ENCODE measurements around the gene DDX23.
A peak's percentile ranks its signal among the peaks of the same experiment; 100 is the strongest.

DDX23 gene

DNA sequence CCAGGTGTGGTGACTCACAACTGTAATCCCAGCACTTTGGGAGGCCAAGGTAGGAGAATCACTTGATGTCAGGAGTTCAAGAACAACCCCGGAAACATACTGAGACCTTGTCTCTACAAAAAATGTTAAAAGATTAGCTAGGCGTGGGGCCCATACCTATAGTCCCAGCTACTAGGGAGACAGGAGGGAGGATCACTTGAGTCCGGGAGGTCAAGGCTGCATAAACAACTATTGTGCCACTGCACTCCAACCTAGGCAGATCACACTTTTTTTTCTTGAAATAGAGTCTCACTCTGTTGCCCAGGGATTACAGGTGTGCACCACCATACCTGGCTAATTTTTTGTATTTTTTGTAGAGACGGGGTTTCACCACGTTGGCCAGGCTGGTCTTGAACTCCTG is 7.6 kb upstream of the DDX23 start:
- peaks cover 2% of the 10 kb centered on the region; the same call in 1 of the 2 replicates for H4K20me1 ChIP-seq (ENCODE audit: control insufficient read depth, insufficient read depth, low read depth, low read length)
- no peaks in the 10 kb centered on the region for H3K9me2 ChIP-seq (replicated peaks; ENCODE audit: control insufficient read depth, low read length)
- H3K36me3 ChIP-seq (ENCODE audit: control insufficient read depth, low read length), result peaks cover 34% of the 10 kb centered on the region
- H3K27me3 ChIP-seq (ENCODE audit: control insufficient read depth, low read length), result 0 out of 2 replicates have a peak, but pooled peaks cover 5% of the 10 kb centered on the region
- peaks cover 30% of the 10 kb centered on the region for H3K4me1 ChIP-seq (ENCODE audit: control insufficient read depth, low read length)
- H3K4me3 ChIP-seq (ENCODE audit: low read length), result no peak overlapping the region
- no peak overlapping the region for H3K4me2 ChIP-seq (ENCODE audit: low read length)
- TF ChIP-seq EZH2phosphoT487 (IDR thresholded peaks at IDR 0.05; ENCODE audit: borderline replicate concordance, low read length), result no peak
- TF ChIP-seq CTCF (IDR thresholded peaks at IDR 0.05; ENCODE audit: low read depth, low read length, poor library complexity, severe bottlenecking), result no peak
- H3F3A ChIP-seq (ENCODE audit: control insufficient read depth, insufficient read depth), result no peaks in the 10 kb centered on the region
- H3K79me2 ChIP-seq (ENCODE audit: control insufficient read depth, low read length), result peaks cover 2% of the 10 kb centered on the region; the same call in 1 of the 2 replicates
- H3K27ac ChIP-seq (ENCODE audit: low read depth, low read length), result no peak overlapping the region
- H3K9me3 ChIP-seq (ENCODE audit: control insufficient read depth, insufficient read depth, low read length), result no peaks in the 10 kb centered on the region

DNA sequence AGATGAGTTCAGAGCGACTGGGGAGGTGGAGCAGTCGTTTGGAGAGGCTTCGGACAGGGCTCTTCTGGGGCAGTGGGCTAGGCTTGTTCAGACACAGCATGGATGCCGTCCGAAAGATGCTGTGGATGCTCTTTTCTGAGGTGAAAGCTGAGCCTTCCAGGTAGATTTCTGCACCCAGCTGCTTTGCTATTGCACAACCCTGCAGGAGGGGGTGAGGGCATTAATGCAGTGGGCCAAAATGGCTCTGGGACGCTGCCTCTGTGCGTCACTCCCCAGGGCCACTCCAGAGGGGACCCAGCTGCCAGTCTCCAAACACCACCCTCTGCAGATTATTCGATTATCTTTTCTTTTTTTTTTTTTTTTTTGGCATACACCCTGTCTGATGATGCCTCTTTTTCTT is 6.1 kb upstream of the DDX23 start:
- peaks cover 2% of the 10 kb centered on the region; the same call in 1 of the 2 replicates for H3F3A ChIP-seq (ENCODE audit: control insufficient read depth, insufficient read depth)
- no peak overlapping the region for H3K27ac ChIP-seq (ENCODE audit: low read depth, low read length)
- H3K4me3 ChIP-seq (ENCODE audit: low read length), result peak overlapping the region; percentile 62
- H3K79me2 ChIP-seq (ENCODE audit: control insufficient read depth, low read length), result no peaks in the 10 kb centered on the region
- peaks cover 25% of the 10 kb centered on the region for H3K4me1 ChIP-seq (ENCODE audit: control insufficient read depth, low read length)
- H3K9me2 ChIP-seq (replicated peaks; ENCODE audit: control insufficient read depth, low read length), result no peaks in the 10 kb centered on the region
- H3K9me3 ChIP-seq (ENCODE audit: control insufficient read depth, insufficient read depth, low read length), result no peaks in the 10 kb centered on the region
- TF ChIP-seq CTCF (IDR thresholded peaks at IDR 0.05; ENCODE audit: low read depth, low read length, poor library complexity, severe bottlenecking) (no peak), EZH2phosphoT487 (IDR thresholded peaks at IDR 0.05; ENCODE audit: borderline replicate concordance, low read length) (no peak)
- H3K27me3 ChIP-seq (ENCODE audit: control insufficient read depth, low read length), result no peaks in the 10 kb centered on the region
- H3K36me3 ChIP-seq (ENCODE audit: control insufficient read depth, low read length), result peaks cover 27% of the 10 kb centered on the region
- no peaks in the 10 kb centered on the region for H4K20me1 ChIP-seq (ENCODE audit: control insufficient read depth, insufficient read depth, low read depth, low read length)
- H3K4me2 ChIP-seq (ENCODE audit: low read length), result peak overlapping the region; percentile 75

GRCh38 chr12:48857278-48857994 is 5.5 kb upstream of the DDX23 start:
- Histone ChIP-seq H3K4me1 (ENCODE audit: control insufficient read depth, low read length) (peaks cover 31% of the 10 kb centered on the region), H3K9me3 (ENCODE audit: control insufficient read depth, insufficient read depth, low read length) (no peaks in the 10 kb centered on the region), H3K27me3 (ENCODE audit: control insufficient read depth, low read length) (no peaks in the 10 kb centered on the region), H3K79me2 (ENCODE audit: control insufficient read depth, low read length) (peaks cover 4% of the 10 kb centered on the region), H3K36me3 (ENCODE audit: control insufficient read depth, low read length) (peaks cover 27% of the 10 kb centered on the region), H3K4me2 (ENCODE audit: low read length) (peak overlapping the region; percentile 75), H4K20me1 (ENCODE audit: control insufficient read depth, insufficient read depth, low read depth, low read length) (no peaks in the 10 kb centered on the region), H3K9me2 (replicated peaks; ENCODE audit: control insufficient read depth, low read length) (no peaks in the 10 kb centered on the region), H3F3A (ENCODE audit: control insufficient read depth, insufficient read depth) (peaks cover 2% of the 10 kb centered on the region; the same call in 1 of the 2 replicates), H3K27ac (ENCODE audit: low read depth, low read length) (no peak overlapping the region), H3K4me3 (ENCODE audit: low read length) (peak overlapping the region; percentile 62)
- TF ChIP-seq EZH2phosphoT487 (IDR thresholded peaks at IDR 0.05; ENCODE audit: borderline replicate concordance, low read length), result no peak
- TF ChIP-seq CTCF (IDR thresholded peaks at IDR 0.05; ENCODE audit: low read depth, low read length, poor library complexity, severe bottlenecking), result no peak

Measured in DOHH2 (cell line).